ENCODE data around the gene SLC30A10. TPM values are rescaled to one million over a fixed set of nuclear protein-coding genes. Genes with fewer than 3 reads are reported as not detected.

SLC30A10 gene
- total RNA-seq, 1 experiment from 2014 or later: 0.09 TPM

GRCh38 chr1:219959540-219960203 is 31.3 kb upstream of the SLC30A10 start:
- Mint-ChIP-seq H3K4me3 (no peak overlapping the region), H3K9me3 (no peaks in the 10 kb centered on the region), H3K4me1 (no peaks in the 10 kb centered on the region), H3K36me3 (ENCODE audit: insufficient read depth in 1 of 3, low read depth in 3 of 3) (no peaks in the 10 kb centered on the region), H3K27me3 (ENCODE audit: low read depth) (no peaks in the 10 kb centered on the region; the same call in 1 of the 2 replicates), H3K27ac (no peak overlapping the region)
- Histone ChIP-seq H3K27me3 (ENCODE audit: insufficient read depth, low read length) (no peaks in the 10 kb centered on the region), H3K4me1 (ENCODE audit: insufficient read depth, low read length) (no peaks in the 10 kb centered on the region), H2BK12ac (ENCODE audit: insufficient read length, low read depth, low read length) (no peak overlapping the region), H3K27ac (ENCODE audit: insufficient read length, low read depth, low read length) (no peak overlapping the region), H3K23ac (ENCODE audit: insufficient read length, low read depth, low read length) (no peak overlapping the region), H4K91ac (ENCODE audit: insufficient read length, low read depth, low read length) (no peak overlapping the region), H2BK5ac (ENCODE audit: insufficient read length, low read length) (no peak overlapping the region), H3K9ac (ENCODE audit: extremely low read depth, insufficient read length, low read length) (no peak overlapping the region), H2BK120ac (ENCODE audit: low read depth, low read length, poor library complexity, severe bottlenecking) (no peak overlapping the region), H3K79me1 (ENCODE audit: insufficient read depth, low read depth, low read length, poor library complexity, severe bottlenecking) (no peaks in the 10 kb centered on the region), H3K18ac (ENCODE audit: insufficient read length, low read depth, low read length) (no peak overlapping the region), H2BK15ac (ENCODE audit: low read depth, low read length) (no peak overlapping the region), H3T11ph (ENCODE audit: low read length) (no peak overlapping the region), H3K4me2 (ENCODE audit: insufficient read depth, insufficient read length, low read length) (no peak overlapping the region), H3K9me3 (ENCODE audit: control insufficient read depth, low read depth, low read length) (no peaks in the 10 kb centered on the region), H3K56ac (ENCODE audit: insufficient read length, low read depth, low read length) (no peak overlapping the region), H2AK5ac (ENCODE audit: insufficient read length, low read length) (no peak overlapping the region), H2AFZ (ENCODE audit: low read length) (no peak overlapping the region), H4K20me1 (ENCODE audit: control insufficient read depth, insufficient read depth, insufficient read length) (no peaks in the 10 kb centered on the region), H3K23me2 (ENCODE audit: insufficient read length, low read depth, low read length, poor library complexity, severe bottlenecking) (no peaks in the 10 kb centered on the region), H4K5ac (ENCODE audit: insufficient read length, low read depth, low read length) (no peak overlapping the region), H3K4ac (ENCODE audit: low read depth, low read length) (no peak overlapping the region), H4K8ac (replicated peaks; ENCODE audit: insufficient read length, low read depth, low read length) (no peak overlapping the region), H2BK20ac (ENCODE audit: low read depth, low read length, poor library complexity, severe bottlenecking) (no peak overlapping the region), H3K14ac (ENCODE audit: insufficient read depth, low read length) (no peak overlapping the region), H3K79me2 (ENCODE audit: insufficient read depth, low read length) (no peaks in the 10 kb centered on the region)
- TF ChIP-seq, protein P1, sequence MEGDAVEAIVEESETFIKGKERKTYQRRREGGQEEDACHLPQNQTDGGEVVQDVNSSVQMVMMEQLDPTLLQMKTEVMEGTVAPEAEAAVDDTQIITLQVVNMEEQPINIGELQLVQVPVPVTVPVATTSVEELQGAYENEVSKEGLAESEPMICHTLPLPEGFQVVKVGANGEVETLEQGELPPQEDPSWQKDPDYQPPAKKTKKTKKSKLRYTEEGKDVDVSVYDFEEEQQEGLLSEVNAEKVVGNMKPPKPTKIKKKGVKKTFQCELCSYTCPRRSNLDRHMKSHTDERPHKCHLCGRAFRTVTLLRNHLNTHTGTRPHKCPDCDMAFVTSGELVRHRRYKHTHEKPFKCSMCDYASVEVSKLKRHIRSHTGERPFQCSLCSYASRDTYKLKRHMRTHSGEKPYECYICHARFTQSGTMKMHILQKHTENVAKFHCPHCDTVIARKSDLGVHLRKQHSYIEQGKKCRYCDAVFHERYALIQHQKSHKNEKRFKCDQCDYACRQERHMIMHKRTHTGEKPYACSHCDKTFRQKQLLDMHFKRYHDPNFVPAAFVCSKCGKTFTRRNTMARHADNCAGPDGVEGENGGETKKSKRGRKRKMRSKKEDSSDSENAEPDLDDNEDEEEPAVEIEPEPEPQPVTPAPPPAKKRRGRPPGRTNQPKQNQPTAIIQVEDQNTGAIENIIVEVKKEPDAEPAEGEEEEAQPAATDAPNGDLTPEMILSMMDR (conservative IDR thresholded peaks at IDR 0.05): no peak
- DNase-seq: no peak
- no CpG with 5 or more reads among the region's 3 CpGs for WGBS (ENCODE audit: extremely low coverage, insufficient read length, low lambda C conversion rate)
